Panc1 (cell line): ENCODE measurements around the gene TMEM269. TPM values are rescaled to one million over a fixed set of nuclear protein-coding genes. Genes with fewer than 3 reads are reported as not detected.

ENCODE experiments used
- ATAC-seq: fragments of 200-7000 bp; cut with Tn5 transposase; 2 replicates; pipeline ENCODE4 v1.9.1; 2020; ENCODE audit warnings: mild to moderate bottlenecking, moderate library complexity
- BruUV-seq: library from RNA; stranded (reverse); fragments of 400-500 nt; replicated peaks from 2 replicates; lab custom pipeline; 2021; lab: Mats Ljungman, UMichigan
- CTCF ChIA-PET: fragments of 300-600 bp; sonication (Branson Sonifier 250); formaldehyde crosslinking; loops from one replicate; lab custom pipeline; 2022; ENCODE audit warnings: antibody characterized with exemption; lab: Charles Lee
- POLR2A ChIA-PET: fragments of 300-600 bp; sonication (Branson Sonifier 250); formaldehyde crosslinking; loops from one replicate; lab custom pipeline; 2022; ENCODE audit warnings: antibody characterized with exemption; lab: Charles Lee
- DNase-seq: peaks from one replicate; pipeline ENCODE4 v3.0.0-alpha.2; 2010; ENCODE audit warnings: low read depth, low spot score
- H3K27ac ChIP-seq: 2 replicates; pipeline ENCODE4 v1.5.1; 2011; ENCODE audit warnings: mild to moderate bottlenecking, low read length, inconsistent platforms
- H3K27me3 ChIP-seq: fragments of 200-500 bp; sonication (Bioruptor generic); 2 replicates; pipeline ENCODE4 v1.6.0; 2014; ENCODE audit warnings: low read length, inconsistent platforms; ENCODE audit not compliant: control insufficient read depth, insufficient read depth
- H3K36me3 ChIP-seq: fragments of 200-500 bp; sonication (Bioruptor generic); 2 replicates; pipeline ENCODE4 v1.5.1; 2014; ENCODE audit warnings: inconsistent platforms, mild to moderate bottlenecking, low read length, moderate library complexity; ENCODE audit not compliant: control insufficient read depth, insufficient read depth
- H3K4me1 ChIP-seq: 2 replicates; pipeline ENCODE4 v1.5.1; 2011; ENCODE audit warnings: inconsistent platforms, mild to moderate bottlenecking, low read length, moderate library complexity; ENCODE audit not compliant: control insufficient read depth, insufficient read depth
- H3K4me3 ChIP-seq, 2 experiments: 2 replicates each; pipeline ENCODE4 v1.5.1; 2011 to 2012; ENCODE audit warnings: low read depth in 2 of 2, low read length in 2 of 2, mild to moderate bottlenecking in 2 of 2, inconsistent platforms in 1 of 2, moderate library complexity in 1 of 2
- H3K9me3 ChIP-seq: fragments of 200-500 bp; sonication (Bioruptor generic); 2 replicates; pipeline ENCODE4 v1.5.1; 2014; ENCODE audit warnings: low read depth, mild to moderate bottlenecking, inconsistent platforms, low read length, moderate library complexity; ENCODE audit not compliant: control insufficient read depth, insufficient read depth
- POLR2AphosphoS5 ChIP-seq: IDR thresholded peaks from 2 replicates; pipeline ENCODE4 v1.6.1; 2012; ENCODE audit warnings: mild to moderate bottlenecking, low read depth, low read length, moderate library complexity
- REST ChIP-seq, 2 experiments: IDR thresholded peaks; 2 replicates each; pipeline ENCODE4 v1.6.1; 2011 to 2012; ENCODE audit warnings: low read depth in 2 of 2, control low read depth in 1 of 2, low read length in 1 of 2, mild to moderate bottlenecking in 1 of 2, moderate library complexity in 1 of 2; ENCODE audit not compliant: insufficient read depth in 1 of 2
- SIN3A ChIP-seq: IDR thresholded peaks from 2 replicates; pipeline ENCODE4 v1.6.1; 2012; ENCODE audit warnings: low read depth, mild to moderate bottlenecking, low read length, moderate library complexity, borderline replicate concordance; ENCODE audit not compliant: insufficient read depth
- TCF7L2 ChIP-seq: IDR thresholded peaks from 2 replicates; pipeline ENCODE4 v1.6.1; 2011; ENCODE audit warnings: mild to moderate bottlenecking, low read depth, low read length, inconsistent platforms
- in situ Hi-C: cut with HindIII; loops from 2 replicates; pipeline ENCODE4 v1.10.0; 2016; ENCODE audit warnings: low sequenced_read_pairs, low pct_unique_long_range_greater_than_20kb
- intact Hi-C: fragments of 100-400 bp; cut with micrococcal nuclease; formaldehyde crosslinking; loops from one replicate; pipeline ENCODE4 v1.10.0; 2022; ENCODE audit not compliant: unreplicated experiment
- total RNA-seq: library from RNA; stranded (reverse); gene quantifications from one replicate; pipeline ENCODE4 v1.2.1, GENCODE V29; 2021; ENCODE audit not compliant: unreplicated experiment
- TF ChIP-seq, protein P1 (sequence below): fragments of 450-650 bp; IDR thresholded peaks from 2 replicates; pipeline ENCODE4 v1.5.1; 2017; ENCODE audit warnings: mild to moderate bottlenecking

TMEM269 gene
- total RNA-seq, 1 experiment from 2014 or later: 0.13 TPM

DNA sequence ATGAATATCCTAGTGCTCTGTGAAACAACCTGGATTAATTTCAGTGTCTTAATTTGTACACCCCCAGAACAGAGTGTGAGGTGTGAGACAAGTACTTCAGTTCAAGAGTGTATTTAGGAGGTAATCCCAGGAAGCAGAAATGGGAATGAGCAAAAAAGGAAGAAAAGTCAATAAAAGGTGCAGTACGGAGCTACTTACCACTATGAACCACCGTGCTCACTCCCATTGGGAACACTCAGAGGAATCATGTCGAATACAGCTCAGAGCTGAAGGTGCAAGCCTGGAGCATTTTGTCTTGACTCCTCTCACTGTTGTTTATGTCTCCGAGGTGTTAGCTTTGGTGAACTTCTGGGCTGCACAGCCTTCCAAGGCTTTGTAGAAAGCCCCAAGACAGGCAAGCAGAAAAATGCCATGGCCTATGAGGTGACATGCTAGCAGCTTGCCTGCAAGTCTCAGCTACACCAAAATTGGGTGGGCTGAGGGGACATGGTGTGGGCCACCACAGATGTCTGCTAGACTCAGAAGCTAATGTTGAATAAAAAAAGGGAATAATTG is 39.8 kb downstream of the TMEM269 start:
- CTCF ChIA-PET: no interaction called here
- no peaks in the 10 kb centered on the region for H3K36me3 ChIP-seq
- BruUV-seq: no TSS peak
- no peak overlapping the region for H3K4me3 ChIP-seq
- H3K4me1 ChIP-seq: no peaks in the 10 kb centered on the region
- no peaks in the 10 kb centered on the region for H3K9me3 ChIP-seq
- intact Hi-C loops (no loop called here), in situ Hi-C loops (no loop called here)
- ATAC-seq: no peak
- TF ChIP-seq TCF7L2 (no peak), POLR2AphosphoS5 (no peak), SIN3A (no peak), REST (IDR thresholded peaks at IDR 0.05; ENCODE audit: insufficient read depth in 1 of 2, low read depth in 2 of 2, low read length in 1 of 2) (no peak)
- TF ChIP-seq, protein P1, sequence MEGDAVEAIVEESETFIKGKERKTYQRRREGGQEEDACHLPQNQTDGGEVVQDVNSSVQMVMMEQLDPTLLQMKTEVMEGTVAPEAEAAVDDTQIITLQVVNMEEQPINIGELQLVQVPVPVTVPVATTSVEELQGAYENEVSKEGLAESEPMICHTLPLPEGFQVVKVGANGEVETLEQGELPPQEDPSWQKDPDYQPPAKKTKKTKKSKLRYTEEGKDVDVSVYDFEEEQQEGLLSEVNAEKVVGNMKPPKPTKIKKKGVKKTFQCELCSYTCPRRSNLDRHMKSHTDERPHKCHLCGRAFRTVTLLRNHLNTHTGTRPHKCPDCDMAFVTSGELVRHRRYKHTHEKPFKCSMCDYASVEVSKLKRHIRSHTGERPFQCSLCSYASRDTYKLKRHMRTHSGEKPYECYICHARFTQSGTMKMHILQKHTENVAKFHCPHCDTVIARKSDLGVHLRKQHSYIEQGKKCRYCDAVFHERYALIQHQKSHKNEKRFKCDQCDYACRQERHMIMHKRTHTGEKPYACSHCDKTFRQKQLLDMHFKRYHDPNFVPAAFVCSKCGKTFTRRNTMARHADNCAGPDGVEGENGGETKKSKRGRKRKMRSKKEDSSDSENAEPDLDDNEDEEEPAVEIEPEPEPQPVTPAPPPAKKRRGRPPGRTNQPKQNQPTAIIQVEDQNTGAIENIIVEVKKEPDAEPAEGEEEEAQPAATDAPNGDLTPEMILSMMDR: no peak
- H3K27ac ChIP-seq: no peak overlapping the region
- POLR2A ChIA-PET: no interaction called here
- no peaks in the 10 kb centered on the region for H3K27me3 ChIP-seq
- DNase-seq: no peak

DNA sequence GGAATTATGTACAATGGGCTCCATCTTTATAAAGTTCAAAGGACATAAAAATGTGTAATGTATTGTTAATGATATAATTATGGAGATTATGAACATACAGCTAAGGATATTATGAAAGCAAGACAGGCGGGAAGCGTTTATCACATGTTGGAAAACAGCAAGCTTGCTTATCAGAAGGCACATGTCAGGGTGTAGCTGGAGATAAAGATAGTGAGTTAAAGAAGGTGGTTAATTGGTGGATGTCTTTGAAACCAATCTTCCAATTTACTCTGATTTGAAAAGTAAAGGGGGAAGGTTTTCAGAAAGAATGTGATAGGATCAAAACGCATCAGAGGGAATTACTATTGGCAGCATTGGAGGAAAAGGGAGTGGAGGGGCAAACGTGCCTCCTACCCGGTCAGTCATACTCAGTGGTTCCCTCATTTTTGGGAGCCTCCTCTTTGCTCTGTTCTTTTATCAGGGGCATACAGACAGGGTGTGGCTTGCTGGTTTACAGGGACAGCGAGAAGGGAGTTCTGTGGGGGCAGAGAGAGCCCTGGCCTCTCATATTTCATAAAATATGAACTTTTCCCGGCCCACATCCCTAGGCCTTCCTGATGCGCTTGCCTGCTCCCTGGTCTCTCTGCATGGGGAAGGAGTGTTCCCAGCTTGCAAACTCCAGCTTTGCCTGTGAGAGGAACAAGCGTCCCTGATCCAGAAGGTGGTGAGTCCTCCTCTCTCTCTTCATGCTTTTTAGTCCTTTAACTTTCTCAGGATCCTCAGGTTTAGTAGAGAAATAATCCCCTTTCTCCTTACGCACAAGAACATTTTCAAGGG is 40.5 kb downstream of the TMEM269 start:
- POLR2A ChIA-PET: no interaction called here
- no peaks in the 10 kb centered on the region for H3K4me1 ChIP-seq
- no TSS peak for BruUV-seq
- ATAC-seq: no peak
- no peaks in the 10 kb centered on the region for H3K36me3 ChIP-seq
- no peak overlapping the region for H3K27ac ChIP-seq
- intact Hi-C loops: no loop called here
- no peak for DNase-seq
- H3K4me3 ChIP-seq: no peak overlapping the region
- in situ Hi-C loops: no loop called here
- no peaks in the 10 kb centered on the region for H3K27me3 ChIP-seq
- CTCF ChIA-PET: no interaction called here
- TF ChIP-seq TCF7L2 (no peak), POLR2AphosphoS5 (no peak; the same call in 1 of the 2 replicates), REST (IDR thresholded peaks at IDR 0.05; ENCODE audit: insufficient read depth in 1 of 2, low read depth in 2 of 2, low read length in 1 of 2) (no peak), SIN3A (no peak)
- TF ChIP-seq, protein P1: no peak
- H3K9me3 ChIP-seq: no peaks in the 10 kb centered on the region
